SK-MEL-5 (cell line): ENCODE data around the gene GTSE1. TPM values are rescaled to one million over a fixed set of nuclear protein-coding genes. Genes with fewer than 3 reads are reported as not detected.
A peak's percentile ranks its signal among the peaks of the same experiment; 100 is the strongest.

Source experiments
- DNase-seq: peaks from one replicate; pipeline ENCODE4 v3.0.0-alpha.2; 2016; ENCODE audit warnings: low read depth, low spot score
- in situ Hi-C: cut with HindIII; loops from 2 replicates; pipeline ENCODE4 v1.10.0; 2016; ENCODE audit warnings: low sequenced_read_pairs, high pct_unique_total_duplicates, low pct_unique_long_range_greater_than_20kb
- total RNA-seq: library from RNA; depleted of rRNA; stranded (reverse); fragments of >200 nt; shearing (Covaris generic); gene quantifications from 2 replicates; pipeline ENCODE4 v1.2.3, GENCODE V29; 2014

Gene GTSE1
- total RNA-seq, 1 experiment from 2014 or later = 15.6 TPM

- DNase-seq = no peak
- in situ Hi-C loops = loop anchor here (10.0 kb wide), 1 partner anchor 192 kb away; no protein-coding TSS in a partner anchor
Measured at GRCh38 chr22:46336119-46337078, 39.7 kb downstream of the GTSE1 start.

- in situ Hi-C loops = loop anchor here (10.0 kb wide), 1 partner anchor 193 kb away; no protein-coding TSS in a partner anchor
- DNase-seq = no peak
Measured at GRCh38 chr22:46337870-46338269, 41.2 kb downstream of the GTSE1 start.

GRCh38 chr22:46338636-46339035, 42.0 kb downstream of the GTSE1 start:
- DNase-seq = no peak
- in situ Hi-C loops = loop anchor here (10.0 kb wide), 1 partner anchor 194 kb away; no protein-coding TSS in a partner anchor

GRCh38 chr22:46339956-46340355, 43.3 kb downstream of the GTSE1 start:
- in situ Hi-C loops = loop anchor here (10.0 kb wide), 1 partner anchor 195 kb away; no protein-coding TSS in a partner anchor
- DNase-seq = no peak

GRCh38 chr22:46340676-46341075, 44.0 kb downstream of the GTSE1 start:
- DNase-seq = no peak
- in situ Hi-C loops = no loop called here

- no peak for DNase-seq
- in situ Hi-C loops = no loop called here
Measured at GRCh38 chr22:46346680-46347405, 50.2 kb downstream of the GTSE1 start.

- no peak for DNase-seq
Measured at GRCh38 chr22:46347646-46348045, 51.0 kb downstream of the GTSE1 start.

GRCh38 chr22:46348099-46348695, 51.5 kb downstream of the GTSE1 start:
- no peak for DNase-seq
- in situ Hi-C loops = no loop called here

More at GRCh38 chr22:46347646-46348045, 51.0 kb downstream of the GTSE1 start:
- in situ Hi-C loops = no loop called here

- in situ Hi-C loops = no loop called here
- DNase-seq = no peak
Measured at GRCh38 chr22:46349238-46349637, 52.6 kb downstream of the GTSE1 start.

- DNase-seq = no peak
- in situ Hi-C loops = no loop called here
Measured at GRCh38 chr22:46349681-46350080, 53.0 kb downstream of the GTSE1 start.

GRCh38 chr22:46350121-46350520, 53.5 kb downstream of the GTSE1 start:
- in situ Hi-C loops = no loop called here
- DNase-seq = peak; percentile 71

- no peak for DNase-seq
- in situ Hi-C loops = no loop called here
Measured at GRCh38 chr22:46350646-46351045, 54.0 kb downstream of the GTSE1 start.

GRCh38 chr22:46351131-46351735, 54.6 kb downstream of the GTSE1 start:
- no peak for DNase-seq
- in situ Hi-C loops = no loop called here

- no peak for DNase-seq
- in situ Hi-C loops = no loop called here
Measured at GRCh38 chr22:46351767-46352166, 55.1 kb downstream of the GTSE1 start.

GRCh38 chr22:46352276-46352675, 55.6 kb downstream of the GTSE1 start:
- DNase-seq = no peak
- in situ Hi-C loops = no loop called here

GRCh38 chr22:46352691-46353386, 56.2 kb downstream of the GTSE1 start:
- peak; percentile 30 for DNase-seq
- in situ Hi-C loops = no loop called here

- DNase-seq = no peak
- in situ Hi-C loops = no loop called here
Measured at GRCh38 chr22:46353483-46354105, 56.9 kb downstream of the GTSE1 start.
